B cell (primary cell): ENCODE measurements around the gene EXT2.

Experiments
- CTCF ChIP-seq: fragments of 200-600 bp; IDR thresholded peaks from one replicate; pipeline ENCODE4 v1.8.0; 2022; ENCODE audit warnings: antibody characterized with exemption, mild to moderate bottlenecking
- EZH2 ChIP-seq: IDR thresholded peaks from 2 replicates; pipeline ENCODE4 v1.6.1; 2012; ENCODE audit warnings: borderline replicate concordance, low read depth, mild to moderate bottlenecking, moderate library complexity, low read length; ENCODE audit not compliant: insufficient read depth, poor library complexity, severe bottlenecking

- TF ChIP-seq CTCF (no peak), EZH2 (no peak)
Observed at GRCh38 chr11:44158384-44158783, 62.9 kb downstream of the EXT2 start.
